Measurements from ENCODE around the gene SEMA4D. TPM values are rescaled to one million over a fixed set of nuclear protein-coding genes. Genes with fewer than 3 reads are reported as not detected.

Gene SEMA4D
- total RNA-seq, 3 donors from 2014 or later (not counting 1 experiment from before 2014, with no cell fraction given): 354 to 448 (median 420) TPM

DNA sequence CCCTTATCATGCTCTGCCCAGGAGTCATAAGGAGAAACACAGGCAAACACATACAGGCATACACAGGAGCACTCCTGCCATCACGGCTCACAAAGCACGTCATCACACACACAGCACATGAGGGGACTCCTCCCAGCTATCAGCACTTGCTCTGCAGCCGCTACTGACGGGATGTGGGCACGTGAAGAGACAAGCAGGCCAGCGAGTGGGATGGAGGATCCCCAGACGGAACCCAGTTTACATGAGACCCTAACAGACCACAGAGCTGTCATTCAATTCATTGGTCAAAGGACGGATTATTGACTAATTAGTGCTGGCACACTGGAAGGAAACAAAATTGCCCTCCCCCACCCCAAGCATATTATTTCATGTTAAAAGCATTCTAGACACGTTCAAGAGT, 53.6 kb downstream of the SEMA4D start:
- Histone ChIP-seq H3K27me3 (ENCODE audit: control insufficient read depth, insufficient read depth, low read length) (no peaks in the 10 kb centered on the region), H3K27ac (ENCODE audit: low read length) (peak overlapping the region; percentile 37), H3K36me3 (ENCODE audit: control insufficient read depth, insufficient read depth, low read length) (peaks cover 18% of the 10 kb centered on the region), H3K9me3 (ENCODE audit: control insufficient read depth, insufficient read depth, low read length) (no peaks in the 10 kb centered on the region), H3K4me3 (ENCODE audit: low read length) (no peak overlapping the region), H3K4me1 (ENCODE audit: control insufficient read depth, insufficient read depth, low read length) (peaks cover 99% of the 10 kb centered on the region)
- TF ChIP-seq, protein P1, sequence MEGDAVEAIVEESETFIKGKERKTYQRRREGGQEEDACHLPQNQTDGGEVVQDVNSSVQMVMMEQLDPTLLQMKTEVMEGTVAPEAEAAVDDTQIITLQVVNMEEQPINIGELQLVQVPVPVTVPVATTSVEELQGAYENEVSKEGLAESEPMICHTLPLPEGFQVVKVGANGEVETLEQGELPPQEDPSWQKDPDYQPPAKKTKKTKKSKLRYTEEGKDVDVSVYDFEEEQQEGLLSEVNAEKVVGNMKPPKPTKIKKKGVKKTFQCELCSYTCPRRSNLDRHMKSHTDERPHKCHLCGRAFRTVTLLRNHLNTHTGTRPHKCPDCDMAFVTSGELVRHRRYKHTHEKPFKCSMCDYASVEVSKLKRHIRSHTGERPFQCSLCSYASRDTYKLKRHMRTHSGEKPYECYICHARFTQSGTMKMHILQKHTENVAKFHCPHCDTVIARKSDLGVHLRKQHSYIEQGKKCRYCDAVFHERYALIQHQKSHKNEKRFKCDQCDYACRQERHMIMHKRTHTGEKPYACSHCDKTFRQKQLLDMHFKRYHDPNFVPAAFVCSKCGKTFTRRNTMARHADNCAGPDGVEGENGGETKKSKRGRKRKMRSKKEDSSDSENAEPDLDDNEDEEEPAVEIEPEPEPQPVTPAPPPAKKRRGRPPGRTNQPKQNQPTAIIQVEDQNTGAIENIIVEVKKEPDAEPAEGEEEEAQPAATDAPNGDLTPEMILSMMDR (IDR thresholded peaks at IDR 0.05): no peak
- Mint-ChIP-seq H3K27ac (peak overlapping the region; percentile 93 to 97), H3K4me3 (peak overlapping the region; percentile 92), H3K4me1 (peaks cover 70 to 96% of the 10 kb centered on the region in 2 donors), H3K27me3 (ENCODE audit: low read depth in 2 of 2) (no peaks in the 10 kb centered on the region), H3K9me3 (no peaks in the 10 kb centered on the region), H3K36me3 (no peaks in the 10 kb centered on the region)
- ATAC-seq (peak; percentile 77 to 83 (median 82)), DNase-seq (peak; percentile 59 to 89)
- WGBS (ENCODE audit: insufficient coverage): 34% methylated on average over 9 of the region's 9 CpGs
- intact Hi-C loops (cut with micrococcal nuclease): loop anchor here (2.0 to 5.0 kb wide), 4 partner anchors 17 to 79 kb away; no protein-coding TSS in a partner anchor

DNA sequence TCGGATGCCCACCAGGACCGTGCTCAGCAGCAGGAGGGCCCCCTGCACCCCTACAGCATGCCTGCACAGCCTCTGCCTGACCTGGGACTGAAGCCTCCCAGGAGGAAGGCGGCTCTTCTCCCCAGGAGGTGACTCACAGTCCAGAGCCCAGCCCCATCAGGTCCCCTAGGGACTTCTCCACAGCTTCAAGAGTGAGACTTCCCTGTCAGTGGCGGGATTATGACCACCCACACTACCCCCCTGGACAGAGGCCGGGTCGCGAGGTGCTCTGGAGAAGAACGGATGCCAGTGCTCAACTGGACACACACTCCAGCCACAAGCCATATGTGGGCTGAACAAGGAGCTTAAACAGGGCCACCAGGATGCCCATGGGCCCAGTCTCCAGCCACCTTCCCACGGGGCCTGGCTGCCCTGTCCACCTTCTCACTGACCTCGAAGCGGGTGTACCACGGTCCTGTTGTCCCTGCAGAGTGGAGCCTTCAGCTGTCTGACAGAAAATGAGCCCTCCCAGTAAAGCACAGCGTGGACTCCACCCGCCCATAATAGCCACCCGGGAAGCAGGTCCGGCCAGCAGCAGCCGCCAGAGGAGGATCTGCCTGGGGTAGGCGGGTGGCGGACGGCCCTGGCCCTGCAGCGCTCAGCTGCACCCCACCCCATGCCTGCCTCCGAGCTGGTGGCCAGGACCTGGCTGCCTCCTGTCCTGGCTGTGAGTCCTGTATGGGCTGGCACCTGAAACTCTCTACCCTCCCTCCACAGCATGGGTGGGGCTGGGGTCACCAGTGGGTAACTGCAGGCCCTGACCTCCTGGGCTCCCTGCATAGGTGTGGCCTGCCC, 54.7 kb downstream of the SEMA4D start:
- ATAC-seq (no peak), DNase-seq (no peak)
- H3K4me1 ChIP-seq (ENCODE audit: control insufficient read depth, insufficient read depth, low read length): peaks cover 95% of the 10 kb centered on the region
- Mint-ChIP-seq H3K4me1 (peaks cover 63 to 86% of the 10 kb centered on the region in 2 donors), H3K27ac (peak overlapping the region; percentile 93 to 97), H3K9me3 (no peaks in the 10 kb centered on the region), H3K4me3 (peak overlapping the region; percentile 92), H3K27me3 (ENCODE audit: low read depth in 2 of 2) (no peaks in the 10 kb centered on the region), H3K36me3 (no peaks in the 10 kb centered on the region)
- H3K36me3 ChIP-seq (ENCODE audit: control insufficient read depth, insufficient read depth, low read length): peaks cover 15% of the 10 kb centered on the region
- WGBS (ENCODE audit: insufficient coverage): 86% methylated on average over 22 of the region's 22 CpGs
- no peaks in the 10 kb centered on the region for H3K27me3 ChIP-seq (ENCODE audit: control insufficient read depth, insufficient read depth, low read length)
- peak overlapping the region; percentile 37 for H3K27ac ChIP-seq (ENCODE audit: low read length)
- intact Hi-C loops (cut with micrococcal nuclease): loop anchor here (5.0 kb wide), 1 partner anchor 36 kb away; no protein-coding TSS in a partner anchor
- H3K4me3 ChIP-seq (ENCODE audit: low read length): no peak overlapping the region
- TF ChIP-seq, protein P1 (IDR thresholded peaks at IDR 0.05): no peak
- H3K9me3 ChIP-seq (ENCODE audit: control insufficient read depth, insufficient read depth, low read length): no peaks in the 10 kb centered on the region

DNA sequence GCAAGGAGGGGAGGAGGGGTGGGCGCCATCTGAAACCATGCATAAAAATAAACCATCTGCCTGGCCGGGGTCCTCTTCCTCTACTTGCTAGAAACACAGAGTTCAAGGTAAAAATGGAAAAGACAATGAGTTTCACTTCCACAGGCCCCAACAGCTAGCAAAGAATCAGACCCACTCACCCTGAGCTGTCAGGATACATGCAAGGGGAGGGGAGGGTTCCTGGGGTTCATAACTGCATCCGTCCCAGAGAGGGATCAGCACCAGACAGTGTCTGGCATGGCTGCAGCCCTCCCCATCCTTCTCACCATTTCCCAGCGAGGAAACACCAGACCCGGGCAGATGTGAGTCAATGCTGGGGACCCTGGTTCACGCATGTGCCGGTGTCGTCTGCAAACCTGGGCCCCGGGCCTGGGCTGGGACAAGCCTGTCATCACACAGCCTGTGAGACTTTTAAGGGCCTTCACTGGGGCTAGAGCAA, 55.4 kb downstream of the SEMA4D start:
- no peak for ATAC-seq
- Histone ChIP-seq H3K27ac (ENCODE audit: low read length) (no peak overlapping the region), H3K36me3 (ENCODE audit: control insufficient read depth, insufficient read depth, low read length) (peaks cover 18% of the 10 kb centered on the region), H3K4me3 (ENCODE audit: low read length) (no peak overlapping the region), H3K4me1 (ENCODE audit: control insufficient read depth, insufficient read depth, low read length) (peaks cover 95% of the 10 kb centered on the region), H3K9me3 (ENCODE audit: control insufficient read depth, insufficient read depth, low read length) (no peaks in the 10 kb centered on the region), H3K27me3 (ENCODE audit: control insufficient read depth, insufficient read depth, low read length) (no peaks in the 10 kb centered on the region)
- peak overlapping the region in 1 of 2 donors; percentile 93 for H3K27ac Mint-ChIP-seq
- 51% methylated on average over 7 of the region's 9 CpGs for WGBS (ENCODE audit: insufficient coverage)
- DNase-seq: no peak
- intact Hi-C loops (cut with micrococcal nuclease): loop anchor here (5.0 kb wide), 1 partner anchor 35 kb away; no protein-coding TSS in a partner anchor
- no peaks in the 10 kb centered on the region for H3K9me3 Mint-ChIP-seq
- H3K36me3 Mint-ChIP-seq: no peaks in the 10 kb centered on the region
- no peaks in the 10 kb centered on the region for H3K27me3 Mint-ChIP-seq (ENCODE audit: low read depth in 2 of 2)
- TF ChIP-seq, protein P1 (IDR thresholded peaks at IDR 0.05): no peak
- H3K4me3 Mint-ChIP-seq: no peak overlapping the region
- H3K4me1 Mint-ChIP-seq: peaks cover 66 to 86% of the 10 kb centered on the region in 2 donors
